Activated naive CD4-positive, alpha-beta T cell treated with anti-CD3 and anti-CD28 coated beads, Interleukin-2, amount 50 U/mL, for 72 hours (primary cell): ENCODE measurements around the gene NEUROD4. TPM values are rescaled to one million over a fixed set of nuclear protein-coding genes. Genes with fewer than 3 reads are reported as not detected.

Experiments
- ATAC-seq, 2 donors: fragments of 150-1000 bp; cut with Tn5 transposase; 2 replicates each; pipeline ENCODE4 v1.10.0; 2021; ENCODE audit warnings: mild to moderate bottlenecking in 2 of 2, moderate library complexity in 2 of 2
- DNase-seq, 2 donors: peaks; one replicate each; pipeline ENCODE4 v3.0.0; 2021 to 2022; ENCODE audit warnings: low spot score in 2 of 2
- H3K27ac Mint-ChIP-seq, 2 donors: one replicate each; pipeline ENCODE4 v1.8.0; 2022; ENCODE audit warnings: mild to moderate bottlenecking in 2 of 2, mixed read lengths in 2 of 2
- H3K36me3 Mint-ChIP-seq, 2 donors: one replicate each; pipeline ENCODE4 v1.8.0; 2022; ENCODE audit warnings: mixed read lengths in 2 of 2
- H3K9me3 Mint-ChIP-seq, 2 donors: one replicate each; pipeline ENCODE4 v1.8.0; 2022; ENCODE audit warnings: mixed read lengths in 2 of 2
- total RNA-seq, 2 donors: library from RNA; stranded (reverse); gene quantifications; one replicate each; pipeline ENCODE4 v1.2.3, GENCODE V29; 2022

NEUROD4 gene
- total RNA-seq, 2 donors from 2014 or later: not detected

GRCh38 chr12:54991161-54991990 is 28.4 kb upstream of the NEUROD4 start:
- ATAC-seq (peak; percentile 82 to 91), DNase-seq (peak; percentile 35 to 63)
- Mint-ChIP-seq H3K27ac (peak overlapping the region; percentile 90 to 97), H3K9me3 (no peaks in the 10 kb centered on the region), H3K36me3 (peaks cover 0 to 7% of the 10 kb centered on the region in 2 donors)

GRCh38 chr12:54991991-54992375 is 27.8 kb upstream of the NEUROD4 start:
- H3K27ac Mint-ChIP-seq: peak overlapping the region; percentile 90 to 97
- peaks cover 0 to 7% of the 10 kb centered on the region in 2 donors for H3K36me3 Mint-ChIP-seq
- no peaks in the 10 kb centered on the region for H3K9me3 Mint-ChIP-seq
- DNase-seq (no peak), ATAC-seq (peak; percentile 43 to 56)

- no peak overlapping the region for H3K27ac Mint-ChIP-seq
- ATAC-seq: peak; percentile 49 to 67
- DNase-seq: peak in 1 of 2 donors; percentile 42
- no peaks in the 10 kb centered on the region for H3K9me3 Mint-ChIP-seq
- peaks cover 0 to 7% of the 10 kb centered on the region in 2 donors for H3K36me3 Mint-ChIP-seq
Observed at GRCh38 chr12:54993181-54993835, 26.5 kb upstream of the NEUROD4 start.

GRCh38 chr12:54996205-54996604 is 23.6 kb upstream of the NEUROD4 start:
- ATAC-seq (no peak), DNase-seq (no peak)
- no peaks in the 10 kb centered on the region for H3K36me3 Mint-ChIP-seq
- H3K27ac Mint-ChIP-seq: peak overlapping the region in 1 of 2 donors; percentile 61
- H3K9me3 Mint-ChIP-seq: no peaks in the 10 kb centered on the region

GRCh38 chr12:54997929-54998522 is 21.7 kb upstream of the NEUROD4 start:
- H3K36me3 Mint-ChIP-seq: no peaks in the 10 kb centered on the region
- ATAC-seq (no peak), DNase-seq (no peak)
- no peaks in the 10 kb centered on the region for H3K9me3 Mint-ChIP-seq
- H3K27ac Mint-ChIP-seq: no peak overlapping the region

GRCh38 chr12:54998958-54999510 is 20.7 kb upstream of the NEUROD4 start:
- Mint-ChIP-seq H3K36me3 (no peaks in the 10 kb centered on the region), H3K27ac (no peak overlapping the region), H3K9me3 (no peaks in the 10 kb centered on the region)
- DNase-seq: no peak
- no peak for ATAC-seq

GRCh38 chr12:55001198-55001868 is 18.4 kb upstream of the NEUROD4 start:
- DNase-seq (no peak), ATAC-seq (no peak)
- H3K36me3 Mint-ChIP-seq: peaks cover 5 to 8% of the 10 kb centered on the region in 2 donors
- peak overlapping the region in 1 of 2 donors; percentile 8 for H3K27ac Mint-ChIP-seq
- H3K9me3 Mint-ChIP-seq: peaks cover 0 to 4% of the 10 kb centered on the region in 2 donors

GRCh38 chr12:55002355-55002754 is 17.4 kb upstream of the NEUROD4 start:
- Mint-ChIP-seq H3K36me3 (peaks cover 5 to 9% of the 10 kb centered on the region in 2 donors), H3K27ac (no peak overlapping the region), H3K9me3 (peaks cover 4% of the 10 kb centered on the region in 2 donors)
- DNase-seq (no peak), ATAC-seq (no peak)

- Mint-ChIP-seq H3K9me3 (peaks cover 10 to 13% of the 10 kb centered on the region in 2 donors), H3K36me3 (peaks cover 12 to 17% of the 10 kb centered on the region in 2 donors), H3K27ac (no peak overlapping the region)
- no peak for DNase-seq
- ATAC-seq: no peak
Observed at GRCh38 chr12:55008944-55009585, 10.7 kb upstream of the NEUROD4 start.

- peaks cover 11 to 14% of the 10 kb centered on the region in 2 donors for H3K36me3 Mint-ChIP-seq
- no peak overlapping the region for H3K27ac Mint-ChIP-seq
- peaks cover 4 to 13% of the 10 kb centered on the region in 2 donors for H3K9me3 Mint-ChIP-seq
- ATAC-seq (no peak), DNase-seq (no peak)
Observed at GRCh38 chr12:55017416-55017925, 2.3 kb upstream of the NEUROD4 start.

GRCh38 chr12:55024575-55024974 is 4.8 kb downstream of the NEUROD4 start:
- peaks cover 4 to 6% of the 10 kb centered on the region in 2 donors for H3K36me3 Mint-ChIP-seq
- no peak for DNase-seq
- no peak overlapping the region for H3K27ac Mint-ChIP-seq

GRCh38 chr12:55025508-55025907 is 5.7 kb downstream of the NEUROD4 start:
- Mint-ChIP-seq H3K9me3 (no peaks in the 10 kb centered on the region), H3K36me3 (no peaks in the 10 kb centered on the region), H3K27ac (no peak overlapping the region)
- DNase-seq (no peak), ATAC-seq (no peak)

More at GRCh38 chr12:55024575-55024974, 4.8 kb downstream of the NEUROD4 start:
- no peaks in the 10 kb centered on the region for H3K9me3 Mint-ChIP-seq
- ATAC-seq: no peak

GRCh38 chr12:55034218-55034617 is 14.4 kb downstream of the NEUROD4 start:
- no peak for ATAC-seq
- H3K27ac Mint-ChIP-seq: peak overlapping the region in 1 of 2 donors; percentile 36
- H3K9me3 Mint-ChIP-seq: no peaks in the 10 kb centered on the region

GRCh38 chr12:55036326-55037115 is 16.7 kb downstream of the NEUROD4 start:
- Mint-ChIP-seq H3K9me3 (no peaks in the 10 kb centered on the region), H3K36me3 (no peaks in the 10 kb centered on the region), H3K27ac (no peak overlapping the region)
- DNase-seq (no peak), ATAC-seq (no peak)

More at GRCh38 chr12:55034218-55034617, 14.4 kb downstream of the NEUROD4 start:
- no peaks in the 10 kb centered on the region for H3K36me3 Mint-ChIP-seq
- no peak for DNase-seq

GRCh38 chr12:55037351-55037987 is 17.7 kb downstream of the NEUROD4 start:
- H3K9me3 Mint-ChIP-seq: no peaks in the 10 kb centered on the region
- no peak overlapping the region for H3K27ac Mint-ChIP-seq
- no peaks in the 10 kb centered on the region for H3K36me3 Mint-ChIP-seq
- ATAC-seq (peak in 1 of 2 donors; percentile 37), DNase-seq (no peak)
